SK-N-SH (cell line): ENCODE results near the gene EYA3.

Experiments
- CTCF ChIP-seq: fragments of 200-600 bp; sonication (generic); IDR thresholded peaks from 2 replicates; pipeline ENCODE4 v1.6.1; 2017; ENCODE audit warnings: antibody characterized with exemption, mild to moderate bottlenecking, moderate library complexity
- EP300 ChIP-seq, 2 experiments: IDR thresholded peaks; 2 replicates each; pipeline versions ENCODE4 v1.4.0 to v1.6.1; 2012; ENCODE audit warnings: borderline replicate concordance in 1 of 2, low read depth in 1 of 2, low read length in 1 of 2
- EZH2phosphoT487 ChIP-seq: fragments of 200-600 bp; sonication (generic); IDR thresholded peaks from 2 replicates; pipeline ENCODE4 v1.6.1; 2017; ENCODE audit warnings: low read depth, mixed run types, mild to moderate bottlenecking, antibody characterized with exemption, moderate library complexity, borderline replicate concordance
- GABPA ChIP-seq: IDR thresholded peaks from 2 replicates; pipeline ENCODE4 v1.4.0; 2012; ENCODE audit warnings: low read depth, mild to moderate bottlenecking
- GATA2 ChIP-seq: sonication (generic); formaldehyde crosslinking; IDR thresholded peaks from 2 replicates; pipeline ENCODE4 v1.5.0; 2020; ENCODE audit warnings: mild to moderate bottlenecking, missing genetic modification reagents
- JUND ChIP-seq: IDR thresholded peaks from 2 replicates; pipeline ENCODE4 v1.4.0; 2012
- RCOR1 ChIP-seq: fragments of 150-350 bp; IDR thresholded peaks from 2 replicates; pipeline ENCODE4 v1.6.1; 2017; ENCODE audit warnings: antibody characterized with exemption, low read length
- RFX5 ChIP-seq: IDR thresholded peaks from 2 replicates; pipeline ENCODE4 v1.6.1; 2012; ENCODE audit warnings: mild to moderate bottlenecking, improper control_type of control experiment, low read length
- RXRA ChIP-seq: IDR thresholded peaks from 2 replicates; pipeline ENCODE4 v1.4.0; 2012; ENCODE audit warnings: low read depth, mild to moderate bottlenecking, borderline replicate concordance
- USF1 ChIP-seq: IDR thresholded peaks from 2 replicates; pipeline ENCODE4 v1.4.0; 2012; ENCODE audit warnings: low read depth, borderline replicate concordance
- TF ChIP-seq, protein P1 (sequence below): IDR thresholded peaks from 2 replicates; pipeline ENCODE4 v1.6.1; 2012; ENCODE audit warnings: mild to moderate bottlenecking, low read depth, low read length, moderate library complexity

DNA sequence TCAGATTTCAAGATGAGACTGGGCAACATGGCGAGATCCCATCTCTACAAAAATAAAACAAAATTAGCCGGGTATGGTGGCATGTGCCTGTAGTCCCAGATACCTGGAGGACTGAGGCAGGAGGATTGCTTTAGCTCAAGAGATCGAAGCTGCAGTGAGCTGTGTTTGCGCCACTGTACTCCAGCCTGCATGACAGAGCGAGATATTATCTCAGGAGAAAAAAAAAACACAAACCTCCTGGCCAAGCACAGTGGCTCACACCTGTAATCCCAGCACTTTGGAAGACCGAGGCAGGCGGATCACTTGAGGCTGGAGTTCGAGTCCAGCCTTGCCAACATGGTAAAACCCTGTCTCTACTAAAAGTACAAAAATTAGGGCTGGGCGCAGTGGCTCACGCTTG lies 85.8 kb downstream of the EYA3 start:
- TF ChIP-seq CTCF (no peak), EZH2phosphoT487 (no peak), RFX5 (no peak), RXRA (no peak), USF1 (no peak), GABPA (no peak), EP300 (IDR thresholded peaks at IDR 0.05; ENCODE audit: borderline replicate concordance in 1 of 2, low read depth in 1 of 2, low read length in 1 of 2) (no peak), JUND (no peak), GATA2 (CRISPR knock-in tag) (no peak), RCOR1 (no peak)
- TF ChIP-seq, protein P1, sequence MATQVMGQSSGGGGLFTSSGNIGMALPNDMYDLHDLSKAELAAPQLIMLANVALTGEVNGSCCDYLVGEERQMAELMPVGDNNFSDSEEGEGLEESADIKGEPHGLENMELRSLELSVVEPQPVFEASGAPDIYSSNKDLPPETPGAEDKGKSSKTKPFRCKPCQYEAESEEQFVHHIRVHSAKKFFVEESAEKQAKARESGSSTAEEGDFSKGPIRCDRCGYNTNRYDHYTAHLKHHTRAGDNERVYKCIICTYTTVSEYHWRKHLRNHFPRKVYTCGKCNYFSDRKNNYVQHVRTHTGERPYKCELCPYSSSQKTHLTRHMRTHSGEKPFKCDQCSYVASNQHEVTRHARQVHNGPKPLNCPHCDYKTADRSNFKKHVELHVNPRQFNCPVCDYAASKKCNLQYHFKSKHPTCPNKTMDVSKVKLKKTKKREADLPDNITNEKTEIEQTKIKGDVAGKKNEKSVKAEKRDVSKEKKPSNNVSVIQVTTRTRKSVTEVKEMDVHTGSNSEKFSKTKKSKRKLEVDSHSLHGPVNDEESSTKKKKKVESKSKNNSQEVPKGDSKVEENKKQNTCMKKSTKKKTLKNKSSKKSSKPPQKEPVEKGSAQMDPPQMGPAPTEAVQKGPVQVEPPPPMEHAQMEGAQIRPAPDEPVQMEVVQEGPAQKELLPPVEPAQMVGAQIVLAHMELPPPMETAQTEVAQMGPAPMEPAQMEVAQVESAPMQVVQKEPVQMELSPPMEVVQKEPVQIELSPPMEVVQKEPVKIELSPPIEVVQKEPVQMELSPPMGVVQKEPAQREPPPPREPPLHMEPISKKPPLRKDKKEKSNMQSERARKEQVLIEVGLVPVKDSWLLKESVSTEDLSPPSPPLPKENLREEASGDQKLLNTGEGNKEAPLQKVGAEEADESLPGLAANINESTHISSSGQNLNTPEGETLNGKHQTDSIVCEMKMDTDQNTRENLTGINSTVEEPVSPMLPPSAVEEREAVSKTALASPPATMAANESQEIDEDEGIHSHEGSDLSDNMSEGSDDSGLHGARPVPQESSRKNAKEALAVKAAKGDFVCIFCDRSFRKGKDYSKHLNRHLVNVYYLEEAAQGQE, result no peak
